Thyroid gland (tissue), 4 donors: ENCODE results near the gene IGSF9B. TPM values are rescaled to one million over a fixed set of nuclear protein-coding genes. Genes with fewer than 3 reads are reported as not detected.

ENCODE experiments used
- DNase-seq, 2 donors: peaks; one replicate each; pipeline ENCODE4 v3.0.0-alpha.2; 2019
- H3K27ac ChIP-seq, 3 donors: fragments of 200-600 bp; sonication (generic); 1 replicate in 2 of 3; 2 replicates in 1 of 3; pipeline ENCODE4 v1.5.1; 2016 to 2019; ENCODE audit warnings: mild to moderate bottlenecking in 1 of 3, moderate library complexity in 1 of 3
- H3K27me3 ChIP-seq: fragments of 200-600 bp; sonication (generic); one replicate; pipeline ENCODE4 v1.5.1; 2019
- H3K36me3 ChIP-seq, 2 donors: fragments of 200-600 bp; sonication (generic); one replicate each; pipeline ENCODE4 v1.5.1; 2016 to 2019
- H3K4me1 ChIP-seq, 2 donors: fragments of 200-600 bp; sonication (generic); one replicate each; pipeline ENCODE4 v1.5.1; 2017 to 2019
- H3K4me3 ChIP-seq, 3 donors: fragments of 200-600 bp; sonication (generic); replicated peaks in 1 of 3; 1 replicate in 2 of 3; 2 replicates in 1 of 3; pipeline ENCODE4 v1.5.1; 2016; ENCODE audit warnings: mild to moderate bottlenecking in 1 of 3
- H3K9me3 ChIP-seq: fragments of 200-600 bp; sonication (generic); one replicate; pipeline ENCODE4 v1.5.1; 2017
- CTCF ChIP-seq, 6 experiments: fragments of 200-600 bp in 3 of 6; fragments of 450-650 bp in 3 of 6; sonication (generic) in 3 of 6; IDR thresholded peaks; one replicate each; pipeline ENCODE4 v1.5.1; 2016 to 2019; ENCODE audit warnings: antibody characterized with exemption in 6 of 6, mild to moderate bottlenecking in 2 of 6, inconsistent platforms in 1 of 6, moderate library complexity in 1 of 6
- POLR2A ChIP-seq, 2 donors: fragments of 450-650 bp; IDR thresholded peaks; one replicate each; pipeline ENCODE4 v1.6.1; 2017; ENCODE audit warnings: antibody characterized with exemption in 2 of 2, mild to moderate bottlenecking in 2 of 2, moderate library complexity in 1 of 2
- WGBS, 2 donors: methylation state at CpG; one replicate each; pipeline ENCODE4 v1.1.5; 2017; 5-methylcytosine and 5-hydroxymethylcytosine counted together
- intact Hi-C: fragments of 100-400 bp; cut with DNase I; formaldehyde crosslinking; loops from one replicate; pipeline ENCODE4 v1.15.1; 2023
- total RNA-seq, 4 donors: library from RNA; depleted of rRNA; stranded (reverse); fragments of >200 nt; gene quantifications; one replicate each; pipeline ENCODE4 v1.2.3, GENCODE V29; 2016

IGSF9B gene
- total RNA-seq, 4 donors from 2014 or later: 9.7 to 36.5 (median 13.8) TPM

- intact Hi-C loops: no loop called here
- WGBS, 2 donors: 68 to 77% methylated on average over 3 of the region's 3 CpGs
- H3K36me3 ChIP-seq: no peaks in the 10 kb centered on the region
- no peaks in the 10 kb centered on the region for H3K4me1 ChIP-seq
- no peak overlapping the region for H3K27ac ChIP-seq
- DNase-seq: no peak
- H3K4me3 ChIP-seq: no peak overlapping the region
- H3K27me3 ChIP-seq: no peaks in the 10 kb centered on the region
- H3K9me3 ChIP-seq: no peaks in the 10 kb centered on the region
- TF ChIP-seq CTCF (IDR thresholded peaks at IDR 0.05) (no peak), POLR2A (IDR thresholded peaks at IDR 0.05) (no peak)
Observed at GRCh38 chr11:133889893-133890292, 66.9 kb downstream of the IGSF9B start.

DNA sequence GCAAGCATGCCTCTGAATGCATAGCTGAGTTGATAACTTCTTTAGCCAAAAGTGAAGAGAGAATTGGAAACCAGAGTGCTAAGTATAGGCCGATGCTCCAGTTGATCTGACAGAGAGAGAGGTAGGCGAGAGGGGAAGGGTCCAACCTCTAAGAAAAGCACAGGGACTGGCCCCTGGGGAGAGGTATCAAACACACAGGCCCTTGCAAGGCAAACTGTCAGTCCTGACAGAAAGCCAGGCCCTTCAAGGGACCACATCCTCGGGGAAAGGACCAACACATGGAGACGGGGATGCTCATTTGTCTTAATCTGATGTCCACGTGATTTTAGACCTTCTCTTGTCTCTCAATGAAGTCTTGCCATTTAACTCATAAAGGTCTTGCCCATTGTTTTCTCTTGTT is 67.6 kb downstream of the IGSF9B start:
- 70 to 77% methylated on average over 5 of the region's 5 CpGs for WGBS, 2 donors
- TF ChIP-seq CTCF (IDR thresholded peaks at IDR 0.05) (no peak), POLR2A (IDR thresholded peaks at IDR 0.05) (no peak)
- Histone ChIP-seq H3K4me3 (no peak overlapping the region), H3K27me3 (no peaks in the 10 kb centered on the region), H3K36me3 (no peaks in the 10 kb centered on the region), H3K4me1 (no peaks in the 10 kb centered on the region), H3K9me3 (no peaks in the 10 kb centered on the region), H3K27ac (no peak overlapping the region)
- intact Hi-C loops: no loop called here
- DNase-seq: no peak

DNA sequence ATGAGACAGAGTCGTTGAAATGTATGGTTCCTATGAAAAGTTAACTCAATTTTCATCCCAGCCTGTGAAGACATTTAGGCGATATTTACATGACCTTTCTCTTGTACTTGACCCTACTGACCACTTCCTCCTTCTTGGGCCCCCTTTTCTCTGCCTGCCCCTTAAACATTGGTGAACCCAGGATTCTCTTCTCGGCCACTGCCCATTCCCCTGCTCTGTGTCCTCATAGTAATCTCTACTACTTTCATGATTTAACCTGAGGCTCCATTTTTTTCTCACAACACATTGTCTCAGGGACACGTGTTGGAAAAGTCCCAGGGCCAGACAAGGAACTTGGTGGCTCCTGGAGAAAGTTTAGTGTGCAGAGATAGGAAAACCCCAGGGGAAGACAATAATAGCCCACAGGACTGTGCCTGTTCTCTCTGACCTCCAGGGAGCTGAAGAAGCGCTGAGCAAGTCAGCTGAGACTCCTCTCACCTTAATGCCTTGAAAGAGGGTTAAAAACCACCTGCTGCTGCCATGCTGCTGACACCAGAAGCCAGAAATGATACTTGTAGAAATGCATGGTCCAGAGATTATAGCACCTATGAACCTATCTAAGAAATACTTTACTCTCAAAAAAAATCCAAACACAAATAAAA is 69.0 kb downstream of the IGSF9B start:
- Histone ChIP-seq H3K4me1 (no peaks in the 10 kb centered on the region), H3K27me3 (no peaks in the 10 kb centered on the region), H3K36me3 (no peaks in the 10 kb centered on the region), H3K9me3 (no peaks in the 10 kb centered on the region), H3K27ac (no peak overlapping the region), H3K4me3 (no peak overlapping the region)
- intact Hi-C loops: no loop called here
- 70 to 76% methylated on average over 5 of the region's 5 CpGs for WGBS, 2 donors
- TF ChIP-seq CTCF (IDR thresholded peaks at IDR 0.05): no peak
- no peak for TF ChIP-seq POLR2A (IDR thresholded peaks at IDR 0.05)
- DNase-seq: no peak

DNA sequence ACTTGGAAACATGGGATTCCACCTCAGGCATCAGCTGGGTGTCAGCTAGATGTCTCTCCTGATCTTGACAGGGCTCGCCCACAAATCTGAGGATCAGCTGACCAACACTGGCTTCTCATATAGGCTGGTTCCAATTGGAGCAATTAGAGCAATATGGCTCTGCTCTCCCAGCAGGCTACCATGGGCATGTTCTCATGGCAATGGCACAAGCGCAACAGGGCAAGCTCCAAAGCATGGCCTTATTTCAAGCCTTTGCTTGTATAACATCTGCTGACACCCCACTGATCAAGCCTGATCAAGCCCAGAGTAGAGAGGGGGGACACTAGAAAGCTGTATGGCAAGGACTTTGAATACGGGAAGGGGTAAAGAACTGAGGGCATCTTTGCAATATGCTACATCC is 70.7 kb downstream of the IGSF9B start:
- DNase-seq: no peak
- Histone ChIP-seq H3K4me3 (no peak overlapping the region), H3K27ac (no peak overlapping the region), H3K36me3 (no peaks in the 10 kb centered on the region), H3K9me3 (no peaks in the 10 kb centered on the region), H3K4me1 (no peaks in the 10 kb centered on the region), H3K27me3 (no peaks in the 10 kb centered on the region)
- intact Hi-C loops: no loop called here
- 89 to 100% methylated on average over 3 of the region's 3 CpGs for WGBS, 2 donors
- TF ChIP-seq CTCF (IDR thresholded peaks at IDR 0.05) (no peak), POLR2A (IDR thresholded peaks at IDR 0.05) (no peak)

GRCh38 chr11:133872160-133872559 is 84.6 kb downstream of the IGSF9B start:
- no peak for TF ChIP-seq POLR2A (IDR thresholded peaks at IDR 0.05)
- no peak for TF ChIP-seq CTCF (IDR thresholded peaks at IDR 0.05)
- WGBS, 2 donors: 24 to 43% methylated on average over 1 of the region's 1 CpG

More at GRCh38 chr11:133872160-133872559, 84.6 kb downstream of the IGSF9B start:
- H3K36me3 ChIP-seq: no peaks in the 10 kb centered on the region
- H3K9me3 ChIP-seq: no peaks in the 10 kb centered on the region
- intact Hi-C loops: no loop called here
- no peaks in the 10 kb centered on the region for H3K27me3 ChIP-seq
- no peak overlapping the region for H3K27ac ChIP-seq
- no peak overlapping the region for H3K4me3 ChIP-seq
- no peak for DNase-seq
- H3K4me1 ChIP-seq: no peaks in the 10 kb centered on the region
